ENCODE measurements around the gene SPAG9.

Gene SPAG9

GRCh38 chr17:50916708-50917417, 203.8 kb downstream of the SPAG9 start:
- H3K4me3 ChIP-seq (ENCODE audit: low read depth, low read length), result no peak overlapping the region
- no peak for TF ChIP-seq CTCF (IDR thresholded peaks at IDR 0.05; ENCODE audit: borderline replicate concordance, insufficient read depth, low read depth, low read length)

- no peak overlapping the region for H3K4me3 ChIP-seq (ENCODE audit: low read depth, low read length)
- TF ChIP-seq CTCF (IDR thresholded peaks at IDR 0.05; ENCODE audit: borderline replicate concordance, insufficient read depth, low read depth, low read length), result no peak
Measured at GRCh38 chr17:50916026-50916707, 204.5 kb downstream of the SPAG9 start.

GRCh38 chr17:50914505-50915063, 206.1 kb downstream of the SPAG9 start:
- no peak overlapping the region for H3K4me3 ChIP-seq (ENCODE audit: low read depth, low read length)
- TF ChIP-seq CTCF (IDR thresholded peaks at IDR 0.05; ENCODE audit: borderline replicate concordance, insufficient read depth, low read depth, low read length), result no peak

GRCh38 chr17:50913120-50913519, 207.5 kb downstream of the SPAG9 start:
- no peak for TF ChIP-seq CTCF (IDR thresholded peaks at IDR 0.05; ENCODE audit: borderline replicate concordance, insufficient read depth, low read depth, low read length)

More at GRCh38 chr17:50913120-50913519, 207.5 kb downstream of the SPAG9 start:
- H3K4me3 ChIP-seq (ENCODE audit: low read depth, low read length), result no peak overlapping the region

All from GM12875 (cell line).